HEK293 (cell line): ENCODE measurements around the gene EGFLAM.

Experiments
- CTCF ChIA-PET: fragments of 350-600 bp; formaldehyde crosslinking; extraction: SDS; loops from one replicate; lab custom pipeline; 2021; ENCODE audit warnings: antibody characterized with exemption; lab: Yijun Ruan, JAX
- POLR2A ChIA-PET: fragments of 300-600 bp; formaldehyde crosslinking; extraction: SDS; loops from one replicate; lab custom pipeline; 2020; ENCODE audit warnings: antibody characterized with exemption, inconsistent platforms; lab: Yijun Ruan, JAX
- H3K27ac ChIP-seq: fragments of 200-500 bp; sonication (Bioruptor generic); 2 replicates; pipeline ENCODE4 v1.5.1; 2014; ENCODE audit warnings: low read depth, low read length, control low read depth, inconsistent platforms; ENCODE audit errors: extremely low read depth
- H3K36me3 ChIP-seq, 2 experiments: fragments of 200-500 bp in 1 of 2; sonication (Bioruptor generic) in 1 of 2; 1 replicate in 1 of 2; 2 replicates in 1 of 2; pipeline ENCODE4 v1.5.1; 2014 to 2017; ENCODE audit warnings: inconsistent platforms in 2 of 2, low read length in 2 of 2; ENCODE audit not compliant: control insufficient read depth in 2 of 2, insufficient read depth in 1 of 2
- H3K4me1 ChIP-seq: fragments of 200-500 bp; sonication (Bioruptor generic); 2 replicates; pipeline ENCODE4 v1.5.1; 2014; ENCODE audit warnings: mild to moderate bottlenecking, low read length, inconsistent platforms; ENCODE audit not compliant: control insufficient read depth, insufficient read depth
- H3K4me3 ChIP-seq: 2 replicates; pipeline ENCODE4 v1.5.1; 2011; ENCODE audit warnings: low read depth, mild to moderate bottlenecking, control low read depth, low read length, moderate library complexity
- H3K9me3 ChIP-seq: fragments of 200-500 bp; sonication (Bioruptor generic); 2 replicates; pipeline ENCODE4 v1.5.1; 2014; ENCODE audit warnings: low read depth, low read length, inconsistent platforms; ENCODE audit not compliant: control insufficient read depth, insufficient read depth
- SP2 ChIP-seq: fragments of 450-650 bp; formaldehyde crosslinking; IDR thresholded peaks from 2 replicates; pipeline ENCODE4 v1.5.1; 2016; ENCODE audit warnings: missing biosample characterization, missing genetic modification characterization
- ZFP69B ChIP-seq: fragments of 450-650 bp; formaldehyde crosslinking; IDR thresholded peaks from 2 replicates; pipeline ENCODE4 v1.5.1; 2016; ENCODE audit warnings: missing biosample characterization, missing genetic modification characterization
- ZNF10 ChIP-seq: fragments of 450-650 bp; formaldehyde crosslinking; IDR thresholded peaks from 2 replicates; pipeline ENCODE4 v1.5.1; 2017; ENCODE audit warnings: missing biosample characterization, missing genetic modification characterization
- ZNF426 ChIP-seq: fragments of 450-650 bp; formaldehyde crosslinking; IDR thresholded peaks from 2 replicates; pipeline ENCODE4 v1.5.1; 2017; ENCODE audit warnings: missing biosample characterization, missing genetic modification characterization, mild to moderate bottlenecking, inconsistent platforms, moderate library complexity
- ZNF530 ChIP-seq: fragments of 450-650 bp; formaldehyde crosslinking; IDR thresholded peaks from 2 replicates; pipeline ENCODE4 v1.5.1; 2016; ENCODE audit warnings: low read depth, missing biosample characterization, missing genetic modification characterization
- ZNF558 ChIP-seq: fragments of 450-650 bp; formaldehyde crosslinking; IDR thresholded peaks from 2 replicates; pipeline ENCODE4 v1.5.1; 2016; ENCODE audit warnings: missing biosample characterization, missing genetic modification characterization
- ZNF654 ChIP-seq: fragments of 450-650 bp; formaldehyde crosslinking; IDR thresholded peaks from 2 replicates; pipeline ENCODE4 v1.5.1; 2016; ENCODE audit warnings: low read depth, missing biosample characterization, missing genetic modification characterization
- ZNF707 ChIP-seq: fragments of 450-650 bp; formaldehyde crosslinking; IDR thresholded peaks from 2 replicates; pipeline ENCODE4 v1.5.1; 2016; ENCODE audit warnings: missing biosample characterization, missing genetic modification characterization
- ZSCAN16 ChIP-seq: fragments of 450-650 bp; formaldehyde crosslinking; IDR thresholded peaks from 2 replicates; pipeline ENCODE4 v1.5.1; 2016; ENCODE audit warnings: missing biosample characterization, missing genetic modification characterization
- TF ChIP-seq, protein P1 (sequence below): fragments of 450-650 bp; formaldehyde crosslinking; IDR thresholded peaks from 2 replicates; pipeline ENCODE4 v1.5.1; 2016; ENCODE audit warnings: missing biosample characterization, missing genetic modification characterization
- TF ChIP-seq, protein P2 (sequence below): fragments of 450-650 bp; formaldehyde crosslinking; conservative IDR thresholded peaks from 2 replicates; pipeline ENCODE4 v1.5.1; 2016; ENCODE audit warnings: low read depth, missing biosample characterization, missing genetic modification characterization
- TF ChIP-seq, protein P3 (sequence below): fragments of 450-650 bp; formaldehyde crosslinking; IDR thresholded peaks from 2 replicates; pipeline ENCODE4 v1.5.1; 2016; ENCODE audit warnings: missing biosample characterization, missing genetic modification characterization
- TF ChIP-seq, protein P4 (sequence below): fragments of 450-650 bp; formaldehyde crosslinking; IDR thresholded peaks from 2 replicates; pipeline ENCODE4 v1.5.1; 2016; ENCODE audit warnings: missing biosample characterization, missing genetic modification characterization
- TF ChIP-seq, protein P5 (sequence below): fragments of 450-650 bp; formaldehyde crosslinking; IDR thresholded peaks from 2 replicates; pipeline ENCODE4 v1.5.1; 2016; ENCODE audit warnings: missing biosample characterization, missing genetic modification characterization
- TF ChIP-seq, protein P6 (sequence below): fragments of 450-650 bp; formaldehyde crosslinking; IDR thresholded peaks from 2 replicates; pipeline ENCODE4 v1.5.1; 2017; ENCODE audit warnings: missing biosample characterization, missing genetic modification characterization

EGFLAM gene

DNA sequence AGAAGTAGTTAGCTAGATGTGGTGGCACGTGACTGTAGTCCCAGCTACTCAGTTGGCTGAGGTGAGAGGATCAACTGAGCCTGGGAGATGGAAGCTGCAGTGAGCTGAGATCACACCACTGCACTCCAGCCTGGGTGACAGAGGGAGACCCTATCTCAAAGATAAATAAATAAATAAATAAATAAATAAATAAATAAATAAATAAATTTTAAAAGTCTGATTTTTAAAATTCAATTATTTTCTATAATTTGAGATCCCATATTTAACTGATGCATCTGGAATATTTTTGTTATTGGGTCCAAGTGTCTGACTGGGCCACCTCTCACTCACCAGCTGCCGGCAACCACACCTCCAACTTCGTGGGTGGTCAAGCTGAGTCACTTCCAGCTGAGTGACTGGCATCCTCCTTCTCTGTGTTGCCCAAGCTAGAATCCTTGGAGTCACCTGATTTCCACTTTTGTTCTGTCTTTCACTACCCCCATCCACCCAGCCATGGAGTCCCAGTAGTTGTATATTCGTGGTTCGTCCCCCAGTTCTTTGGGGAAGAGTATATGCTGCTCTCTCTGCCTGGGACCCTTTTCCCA lies 70.9 kb downstream of the EGFLAM start (continued):
- TF ChIP-seq, protein P1, sequence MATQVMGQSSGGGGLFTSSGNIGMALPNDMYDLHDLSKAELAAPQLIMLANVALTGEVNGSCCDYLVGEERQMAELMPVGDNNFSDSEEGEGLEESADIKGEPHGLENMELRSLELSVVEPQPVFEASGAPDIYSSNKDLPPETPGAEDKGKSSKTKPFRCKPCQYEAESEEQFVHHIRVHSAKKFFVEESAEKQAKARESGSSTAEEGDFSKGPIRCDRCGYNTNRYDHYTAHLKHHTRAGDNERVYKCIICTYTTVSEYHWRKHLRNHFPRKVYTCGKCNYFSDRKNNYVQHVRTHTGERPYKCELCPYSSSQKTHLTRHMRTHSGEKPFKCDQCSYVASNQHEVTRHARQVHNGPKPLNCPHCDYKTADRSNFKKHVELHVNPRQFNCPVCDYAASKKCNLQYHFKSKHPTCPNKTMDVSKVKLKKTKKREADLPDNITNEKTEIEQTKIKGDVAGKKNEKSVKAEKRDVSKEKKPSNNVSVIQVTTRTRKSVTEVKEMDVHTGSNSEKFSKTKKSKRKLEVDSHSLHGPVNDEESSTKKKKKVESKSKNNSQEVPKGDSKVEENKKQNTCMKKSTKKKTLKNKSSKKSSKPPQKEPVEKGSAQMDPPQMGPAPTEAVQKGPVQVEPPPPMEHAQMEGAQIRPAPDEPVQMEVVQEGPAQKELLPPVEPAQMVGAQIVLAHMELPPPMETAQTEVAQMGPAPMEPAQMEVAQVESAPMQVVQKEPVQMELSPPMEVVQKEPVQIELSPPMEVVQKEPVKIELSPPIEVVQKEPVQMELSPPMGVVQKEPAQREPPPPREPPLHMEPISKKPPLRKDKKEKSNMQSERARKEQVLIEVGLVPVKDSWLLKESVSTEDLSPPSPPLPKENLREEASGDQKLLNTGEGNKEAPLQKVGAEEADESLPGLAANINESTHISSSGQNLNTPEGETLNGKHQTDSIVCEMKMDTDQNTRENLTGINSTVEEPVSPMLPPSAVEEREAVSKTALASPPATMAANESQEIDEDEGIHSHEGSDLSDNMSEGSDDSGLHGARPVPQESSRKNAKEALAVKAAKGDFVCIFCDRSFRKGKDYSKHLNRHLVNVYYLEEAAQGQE (tag by site-specific recombination), result 0 out of 2 replicates have a peak, but pooled peaks have one; percentile 22
- TF ChIP-seq ZNF707 (no peak), ZNF654 (0 out of 2 replicates have a peak, but pooled peaks have one; percentile 3), ZNF426 (tag by site-specific recombination) (peak; percentile 60), ZSCAN16 (tag by site-specific recombination) (no peak)
- TF ChIP-seq, protein P2, sequence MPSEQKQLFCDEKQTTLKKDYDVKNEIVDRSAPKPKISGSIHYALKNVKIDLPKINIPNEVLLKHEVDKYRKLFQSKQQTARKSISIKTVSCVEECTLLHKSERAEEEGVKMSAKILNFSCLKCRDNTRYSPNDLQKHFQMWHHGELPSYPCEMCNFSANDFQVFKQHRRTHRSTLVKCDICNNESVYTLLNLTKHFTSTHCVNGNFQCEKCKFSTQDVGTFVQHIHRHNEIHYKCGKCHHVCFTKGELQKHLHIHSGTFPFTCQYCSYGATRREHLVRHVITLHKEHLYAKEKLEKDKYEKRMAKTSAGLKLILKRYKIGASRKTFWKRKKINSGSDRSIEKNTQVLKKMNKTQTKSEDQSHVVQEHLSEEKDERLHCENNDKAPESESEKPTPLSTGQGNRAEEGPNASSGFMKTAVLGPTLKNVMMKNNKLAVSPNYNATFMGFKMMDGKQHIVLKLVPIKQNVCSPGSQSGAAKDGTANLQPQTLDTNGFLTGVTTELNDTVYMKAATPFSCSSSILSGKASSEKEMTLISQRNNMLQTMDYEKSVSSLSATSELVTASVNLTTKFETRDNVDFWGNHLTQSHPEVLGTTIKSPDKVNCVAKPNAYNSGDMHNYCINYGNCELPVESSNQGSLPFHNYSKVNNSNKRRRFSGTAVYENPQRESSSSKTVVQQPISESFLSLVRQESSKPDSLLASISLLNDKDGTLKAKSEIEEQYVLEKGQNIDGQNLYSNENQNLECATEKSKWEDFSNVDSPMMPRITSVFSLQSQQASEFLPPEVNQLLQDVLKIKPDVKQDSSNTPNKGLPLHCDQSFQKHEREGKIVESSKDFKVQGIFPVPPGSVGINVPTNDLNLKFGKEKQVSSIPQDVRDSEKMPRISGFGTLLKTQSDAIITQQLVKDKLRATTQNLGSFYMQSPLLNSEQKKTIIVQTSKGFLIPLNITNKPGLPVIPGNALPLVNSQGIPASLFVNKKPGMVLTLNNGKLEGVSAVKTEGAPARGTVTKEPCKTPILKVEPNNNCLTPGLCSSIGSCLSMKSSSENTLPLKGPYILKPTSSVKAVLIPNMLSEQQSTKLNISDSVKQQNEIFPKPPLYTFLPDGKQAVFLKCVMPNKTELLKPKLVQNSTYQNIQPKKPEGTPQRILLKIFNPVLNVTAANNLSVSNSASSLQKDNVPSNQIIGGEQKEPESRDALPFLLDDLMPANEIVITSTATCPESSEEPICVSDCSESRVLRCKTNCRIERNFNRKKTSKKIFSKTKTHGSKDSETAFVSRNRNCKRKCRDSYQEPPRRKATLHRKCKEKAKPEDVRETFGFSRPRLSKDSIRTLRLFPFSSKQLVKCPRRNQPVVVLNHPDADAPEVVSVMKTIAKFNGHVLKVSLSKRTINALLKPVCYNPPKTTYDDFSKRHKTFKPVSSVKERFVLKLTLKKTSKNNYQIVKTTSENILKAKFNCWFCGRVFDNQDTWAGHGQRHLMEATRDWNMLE (tag by site-specific recombination), result peak; percentile 65; the same call in 1 of the 2 replicates

DNA sequence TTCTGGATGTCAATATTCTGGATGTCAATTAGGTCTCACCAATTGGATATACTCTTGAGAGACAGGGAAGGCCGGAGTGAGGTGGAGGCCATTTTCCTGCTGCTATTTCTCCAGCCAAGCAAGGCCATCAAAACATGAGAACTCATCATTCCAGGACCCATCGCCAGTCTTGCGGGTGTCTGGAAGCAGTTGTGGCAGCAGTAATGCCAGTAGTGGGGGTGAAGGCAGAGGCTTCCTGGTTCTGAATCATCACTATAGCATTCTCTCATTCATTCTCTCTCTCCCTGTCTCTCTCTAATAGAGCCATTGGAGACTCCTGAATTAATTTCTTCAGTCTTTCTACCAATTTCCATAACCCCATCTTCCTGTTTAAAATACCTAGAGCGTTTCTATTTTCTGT lies 71.8 kb downstream of the EGFLAM start:
- POLR2A ChIA-PET, result no interaction called here
- TF ChIP-seq ZFP69B (tag by site-specific recombination) (no peak), ZNF558 (tag by site-specific recombination) (no peak), SP2 (tag by site-specific recombination) (no peak)
- TF ChIP-seq, protein P3, sequence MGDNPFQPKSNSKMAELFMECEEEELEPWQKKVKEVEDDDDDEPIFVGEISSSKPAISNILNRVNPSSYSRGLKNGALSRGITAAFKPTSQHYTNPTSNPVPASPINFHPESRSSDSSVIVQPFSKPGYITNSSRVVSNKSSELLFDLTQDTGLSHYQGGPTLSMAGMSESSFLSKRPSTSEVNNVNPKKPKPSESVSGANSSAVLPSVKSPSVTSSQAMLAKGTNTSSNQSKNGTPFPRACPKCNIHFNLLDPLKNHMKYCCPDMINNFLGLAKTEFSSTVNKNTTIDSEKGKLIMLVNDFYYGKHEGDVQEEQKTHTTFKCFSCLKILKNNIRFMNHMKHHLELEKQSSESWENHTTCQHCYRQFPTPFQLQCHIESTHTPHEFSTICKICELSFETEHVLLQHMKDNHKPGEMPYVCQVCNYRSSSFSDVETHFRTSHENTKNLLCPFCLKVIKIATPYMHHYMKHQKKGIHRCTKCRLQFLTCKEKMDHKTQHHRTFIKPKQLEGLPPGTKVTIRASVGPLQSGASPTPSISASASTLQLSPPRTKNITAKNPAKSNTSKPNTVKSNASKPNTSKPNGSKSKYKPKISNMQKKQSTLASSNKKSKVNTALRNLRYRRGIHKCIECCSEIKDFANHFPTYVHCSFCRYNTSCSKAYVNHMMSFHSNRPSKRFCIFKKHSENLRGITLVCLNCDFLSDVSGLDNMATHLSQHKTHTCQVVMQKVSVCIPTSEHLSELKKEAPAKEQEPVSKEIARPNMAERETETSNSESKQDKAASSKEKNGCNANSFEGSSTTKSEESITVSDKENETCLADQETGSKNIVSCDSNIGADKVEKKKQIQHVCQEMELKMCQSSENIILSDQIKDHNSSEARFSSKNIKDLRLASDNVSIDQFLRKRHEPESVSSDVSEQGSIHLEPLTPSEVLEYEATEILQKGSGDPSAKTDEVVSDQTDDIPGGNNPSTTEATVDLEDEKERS, result no peak
- H3K4me1 ChIP-seq, result no peaks in the 10 kb centered on the region
- CTCF ChIA-PET, result no interaction called here
- H3K4me3 ChIP-seq, result no peak overlapping the region
- H3K9me3 ChIP-seq, result no peaks in the 10 kb centered on the region; the same call in 1 of the 2 replicates
- H3K36me3 ChIP-seq, result no peaks in the 10 kb centered on the region
- no peak overlapping the region for H3K27ac ChIP-seq

DNA sequence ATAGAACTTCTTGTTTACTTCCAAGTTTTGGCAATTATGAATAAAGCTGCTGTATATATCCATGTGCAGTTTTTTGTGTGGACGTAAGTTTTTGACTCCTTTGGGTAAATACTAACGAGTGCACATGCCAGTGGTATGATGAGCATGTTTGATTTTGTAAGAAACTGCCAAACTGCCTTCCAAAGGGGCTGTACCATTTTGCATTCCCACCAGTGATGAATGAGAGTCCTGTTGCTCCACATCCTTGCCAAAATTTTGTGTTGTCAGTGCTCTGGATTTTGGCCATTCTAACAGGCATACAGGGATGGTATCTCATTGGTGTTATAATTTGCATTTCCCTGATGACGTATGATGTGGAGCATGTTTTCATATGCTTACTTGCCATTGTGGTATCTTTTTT lies 73.5 kb downstream of the EGFLAM start:
- no peak overlapping the region for H3K4me3 ChIP-seq
- no peaks in the 10 kb centered on the region for H3K36me3 ChIP-seq
- no peaks in the 10 kb centered on the region; the same call in 1 of the 2 replicates for H3K9me3 ChIP-seq
- ChIA-PET POLR2A (no interaction called here), CTCF (no interaction called here)
- H3K4me1 ChIP-seq, result no peaks in the 10 kb centered on the region
- no peak overlapping the region for H3K27ac ChIP-seq
- TF ChIP-seq, protein P4, sequence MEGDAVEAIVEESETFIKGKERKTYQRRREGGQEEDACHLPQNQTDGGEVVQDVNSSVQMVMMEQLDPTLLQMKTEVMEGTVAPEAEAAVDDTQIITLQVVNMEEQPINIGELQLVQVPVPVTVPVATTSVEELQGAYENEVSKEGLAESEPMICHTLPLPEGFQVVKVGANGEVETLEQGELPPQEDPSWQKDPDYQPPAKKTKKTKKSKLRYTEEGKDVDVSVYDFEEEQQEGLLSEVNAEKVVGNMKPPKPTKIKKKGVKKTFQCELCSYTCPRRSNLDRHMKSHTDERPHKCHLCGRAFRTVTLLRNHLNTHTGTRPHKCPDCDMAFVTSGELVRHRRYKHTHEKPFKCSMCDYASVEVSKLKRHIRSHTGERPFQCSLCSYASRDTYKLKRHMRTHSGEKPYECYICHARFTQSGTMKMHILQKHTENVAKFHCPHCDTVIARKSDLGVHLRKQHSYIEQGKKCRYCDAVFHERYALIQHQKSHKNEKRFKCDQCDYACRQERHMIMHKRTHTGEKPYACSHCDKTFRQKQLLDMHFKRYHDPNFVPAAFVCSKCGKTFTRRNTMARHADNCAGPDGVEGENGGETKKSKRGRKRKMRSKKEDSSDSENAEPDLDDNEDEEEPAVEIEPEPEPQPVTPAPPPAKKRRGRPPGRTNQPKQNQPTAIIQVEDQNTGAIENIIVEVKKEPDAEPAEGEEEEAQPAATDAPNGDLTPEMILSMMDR (tag by site-specific recombination), result no peak
- TF ChIP-seq, protein P5, sequence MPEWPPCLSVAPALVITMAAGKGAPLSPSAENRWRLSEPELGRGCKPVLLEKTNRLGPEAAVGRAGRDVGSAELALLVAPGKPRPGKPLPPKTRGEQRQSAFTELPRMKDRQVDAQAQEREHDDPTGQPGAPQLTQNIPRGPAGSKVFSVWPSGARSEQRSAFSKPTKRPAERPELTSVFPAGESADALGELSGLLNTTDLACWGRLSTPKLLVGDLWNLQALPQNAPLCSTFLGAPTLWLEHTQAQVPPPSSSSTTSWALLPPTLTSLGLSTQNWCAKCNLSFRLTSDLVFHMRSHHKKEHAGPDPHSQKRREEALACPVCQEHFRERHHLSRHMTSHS (tag by site-specific recombination), result no peak
- no peak for TF ChIP-seq ZNF10 (tag by site-specific recombination)
- no peak for TF ChIP-seq ZNF530 (tag by site-specific recombination)
- TF ChIP-seq, protein P6, sequence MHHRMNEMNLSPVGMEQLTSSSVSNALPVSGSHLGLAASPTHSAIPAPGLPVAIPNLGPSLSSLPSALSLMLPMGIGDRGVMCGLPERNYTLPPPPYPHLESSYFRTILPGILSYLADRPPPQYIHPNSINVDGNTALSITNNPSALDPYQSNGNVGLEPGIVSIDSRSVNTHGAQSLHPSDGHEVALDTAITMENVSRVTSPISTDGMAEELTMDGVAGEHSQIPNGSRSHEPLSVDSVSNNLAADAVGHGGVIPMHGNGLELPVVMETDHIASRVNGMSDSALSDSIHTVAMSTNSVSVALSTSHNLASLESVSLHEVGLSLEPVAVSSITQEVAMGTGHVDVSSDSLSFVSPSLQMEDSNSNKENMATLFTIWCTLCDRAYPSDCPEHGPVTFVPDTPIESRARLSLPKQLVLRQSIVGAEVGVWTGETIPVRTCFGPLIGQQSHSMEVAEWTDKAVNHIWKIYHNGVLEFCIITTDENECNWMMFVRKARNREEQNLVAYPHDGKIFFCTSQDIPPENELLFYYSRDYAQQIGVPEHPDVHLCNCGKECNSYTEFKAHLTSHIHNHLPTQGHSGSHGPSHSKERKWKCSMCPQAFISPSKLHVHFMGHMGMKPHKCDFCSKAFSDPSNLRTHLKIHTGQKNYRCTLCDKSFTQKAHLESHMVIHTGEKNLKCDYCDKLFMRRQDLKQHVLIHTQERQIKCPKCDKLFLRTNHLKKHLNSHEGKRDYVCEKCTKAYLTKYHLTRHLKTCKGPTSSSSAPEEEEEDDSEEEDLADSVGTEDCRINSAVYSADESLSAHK, result no peak
- TF ChIP-seq ZFP69B (tag by site-specific recombination), result no peak
